Measurements from ENCODE around the gene NHLRC1.

Gene NHLRC1

DNA sequence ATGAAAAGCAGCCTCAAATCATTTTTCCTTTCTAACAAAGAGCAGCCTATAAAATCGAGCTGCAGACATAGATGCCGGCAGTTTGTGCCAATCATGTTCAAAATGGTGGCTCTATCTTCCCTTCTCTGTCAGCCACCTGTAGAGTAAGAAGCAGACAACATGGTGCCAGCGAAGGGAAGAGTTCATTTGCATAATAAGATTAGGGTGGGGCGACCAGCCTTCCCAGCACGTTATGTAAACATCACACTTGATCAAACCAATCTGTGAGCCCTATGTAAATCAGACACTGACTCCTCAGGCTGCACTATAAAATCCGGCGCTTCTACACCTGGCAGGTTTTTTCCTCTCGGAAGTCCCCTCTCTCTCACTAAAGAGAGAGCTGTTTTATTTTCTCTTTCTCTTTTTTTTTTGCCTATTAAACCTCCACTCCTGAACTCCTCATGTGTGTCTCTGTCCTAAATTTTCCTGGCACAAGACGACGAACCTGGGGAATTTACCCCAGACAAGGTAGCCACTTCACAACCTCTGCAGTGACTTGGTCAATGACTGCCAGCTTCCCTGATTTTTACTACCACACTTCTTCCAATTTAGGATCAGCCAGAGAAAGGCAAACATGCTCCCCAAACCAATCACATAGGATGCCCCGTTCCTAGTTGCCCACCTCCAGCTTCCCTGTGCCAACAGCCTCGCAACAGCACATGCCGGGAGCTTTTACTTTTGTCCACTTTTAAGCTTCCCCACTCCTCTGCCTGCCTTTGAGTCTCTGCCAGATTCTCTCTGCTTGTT is 19.5 kb upstream of the NHLRC1 start:
- no peaks in the 10 kb centered on the region for H3K9me3 ChIP-seq (ENCODE audit: control insufficient read depth in 2 of 2, low read length in 2 of 2)
- H3K36me3 ChIP-seq (ENCODE audit: control insufficient read depth in 2 of 2, insufficient read depth in 2 of 2, low read length in 2 of 2): peaks cover 16 to 35% of the 10 kb centered on the region in 2 donors
- H3K27ac ChIP-seq (ENCODE audit: low read depth in 2 of 2, low read length in 2 of 2): no peak overlapping the region

DNA sequence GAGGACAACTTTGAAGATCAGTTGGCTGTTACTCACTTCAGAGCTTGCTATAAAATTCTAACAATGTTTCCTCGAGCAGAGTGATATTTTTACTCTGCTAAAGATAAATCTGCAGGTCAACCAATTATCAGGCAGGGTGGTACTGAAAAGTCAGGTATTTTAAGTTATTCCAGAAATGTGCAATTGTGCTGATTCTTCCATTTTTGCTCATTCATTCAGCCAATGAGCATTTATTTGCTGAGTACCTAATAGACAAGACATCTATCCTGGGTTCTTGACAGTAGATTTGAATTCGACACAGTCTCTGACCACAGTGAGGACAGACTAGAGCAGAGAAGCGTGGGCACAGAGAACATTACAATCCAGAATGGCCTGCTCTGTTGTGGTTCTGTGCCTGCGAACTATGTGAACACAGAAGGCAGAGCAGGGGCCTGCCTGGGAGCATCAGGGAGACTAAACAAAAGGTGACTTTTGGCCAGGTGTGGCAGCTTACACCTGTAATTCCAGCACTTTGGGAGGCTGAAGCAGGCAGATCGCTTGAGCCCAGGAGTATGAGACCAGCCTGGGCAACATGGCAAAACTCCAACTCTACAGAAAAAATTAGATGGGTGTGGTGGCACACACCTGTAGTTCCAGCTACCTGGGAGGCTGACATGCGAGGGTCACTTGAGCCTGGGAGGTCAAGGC is 17.6 kb upstream of the NHLRC1 start:
- Histone ChIP-seq H3K4me1 (ENCODE audit: control insufficient read depth in 2 of 2, insufficient read depth in 2 of 2, low read length in 2 of 2) (peaks cover 4 to 8% of the 10 kb centered on the region in 2 donors), H3K36me3 (ENCODE audit: control insufficient read depth in 2 of 2, insufficient read depth in 2 of 2, low read length in 2 of 2) (peaks cover 16 to 38% of the 10 kb centered on the region in 2 donors), H3K9ac (ENCODE audit: low read depth in 1 of 2, low read length in 2 of 2) (no peak overlapping the region), H3K4me3 (ENCODE audit: low read length in 2 of 2) (no peak overlapping the region), H3K9me3 (ENCODE audit: control insufficient read depth in 2 of 2, low read length in 2 of 2) (no peaks in the 10 kb centered on the region), H3K27ac (ENCODE audit: low read depth in 2 of 2, low read length in 2 of 2) (peak overlapping the region; percentile 53 to 54), H3K27me3 (ENCODE audit: control insufficient read depth in 2 of 2, insufficient read depth in 2 of 2, low read length in 2 of 2) (no peaks in the 10 kb centered on the region)

More for the DNA sequence above, 19.5 kb upstream of the NHLRC1 start:
- no peaks in the 10 kb centered on the region for H3K27me3 ChIP-seq (ENCODE audit: control insufficient read depth in 2 of 2, insufficient read depth in 2 of 2, low read length in 2 of 2)
- H3K4me1 ChIP-seq (ENCODE audit: control insufficient read depth in 2 of 2, insufficient read depth in 2 of 2, low read length in 2 of 2): peaks cover 4 to 12% of the 10 kb centered on the region in 2 donors
- H3K9ac ChIP-seq (ENCODE audit: low read depth in 1 of 2, low read length in 2 of 2): no peak overlapping the region
- no peak overlapping the region for H3K4me3 ChIP-seq (ENCODE audit: low read length in 2 of 2)

DNA sequence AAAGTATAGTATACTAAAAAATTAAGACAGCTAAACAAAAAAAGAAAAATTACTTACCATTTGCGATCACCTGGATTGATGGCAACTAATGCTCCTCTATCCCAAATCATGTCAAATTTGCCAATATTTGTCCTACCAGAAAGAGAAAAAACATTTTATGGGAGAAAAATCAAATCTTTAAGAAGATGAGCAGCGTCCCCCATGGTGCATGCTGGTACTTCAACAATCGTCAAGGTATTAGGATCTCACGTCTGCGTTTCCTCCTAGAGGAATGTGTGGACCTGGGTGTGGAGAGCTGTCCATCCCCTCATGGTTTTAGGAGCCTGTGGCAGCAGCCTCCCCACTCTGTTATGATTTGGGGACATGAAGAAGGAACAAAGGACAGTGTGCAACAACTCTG is 16.4 kb upstream of the NHLRC1 start:
- no peak overlapping the region for H3K4me3 ChIP-seq (ENCODE audit: low read length in 2 of 2)
- H3K9me3 ChIP-seq (ENCODE audit: control insufficient read depth in 2 of 2, low read length in 2 of 2): no peaks in the 10 kb centered on the region
- H3K27ac ChIP-seq (ENCODE audit: low read depth in 2 of 2, low read length in 2 of 2): no peak overlapping the region
- H3K4me1 ChIP-seq (ENCODE audit: control insufficient read depth in 2 of 2, insufficient read depth in 2 of 2, low read length in 2 of 2): peaks cover 4 to 8% of the 10 kb centered on the region in 2 donors
- H3K27me3 ChIP-seq (ENCODE audit: control insufficient read depth in 2 of 2, insufficient read depth in 2 of 2, low read length in 2 of 2): no peaks in the 10 kb centered on the region
- H3K9ac ChIP-seq (ENCODE audit: low read depth in 1 of 2, low read length in 2 of 2): no peak overlapping the region
- peaks cover 22 to 50% of the 10 kb centered on the region in 2 donors for H3K36me3 ChIP-seq (ENCODE audit: control insufficient read depth in 2 of 2, insufficient read depth in 2 of 2, low read length in 2 of 2)

DNA sequence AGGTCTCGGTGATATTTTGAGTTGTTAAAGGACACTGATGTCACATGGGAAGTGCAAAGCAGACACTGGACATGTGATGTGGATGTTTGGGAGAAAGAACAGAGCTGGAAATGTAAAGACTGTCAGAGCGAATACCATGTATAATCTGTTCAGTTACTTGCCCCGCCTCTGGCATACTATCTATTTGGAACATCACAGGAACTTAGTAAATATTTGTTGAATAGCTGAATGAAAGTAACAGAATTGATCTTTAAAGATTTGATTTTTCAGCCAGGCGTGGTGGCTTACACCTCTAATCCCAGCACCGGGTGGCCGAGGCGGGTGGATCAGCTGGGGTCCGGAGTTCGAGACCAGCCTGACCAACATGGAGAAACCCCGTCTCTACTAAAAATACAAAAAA is 13.8 kb upstream of the NHLRC1 start:
- peaks cover 4 to 8% of the 10 kb centered on the region in 2 donors for H3K4me1 ChIP-seq (ENCODE audit: control insufficient read depth in 2 of 2, insufficient read depth in 2 of 2, low read length in 2 of 2)
- H3K9ac ChIP-seq (ENCODE audit: low read depth in 1 of 2, low read length in 2 of 2): no peak overlapping the region
- H3K9me3 ChIP-seq (ENCODE audit: control insufficient read depth in 2 of 2, low read length in 2 of 2): no peaks in the 10 kb centered on the region
- H3K36me3 ChIP-seq (ENCODE audit: control insufficient read depth in 2 of 2, insufficient read depth in 2 of 2, low read length in 2 of 2): peaks cover 20 to 48% of the 10 kb centered on the region in 2 donors
- H3K27me3 ChIP-seq (ENCODE audit: control insufficient read depth in 2 of 2, insufficient read depth in 2 of 2, low read length in 2 of 2): no peaks in the 10 kb centered on the region
- H3K27ac ChIP-seq (ENCODE audit: low read depth in 2 of 2, low read length in 2 of 2): no peak overlapping the region
- H3K4me3 ChIP-seq (ENCODE audit: low read length in 2 of 2): no peak overlapping the region

DNA sequence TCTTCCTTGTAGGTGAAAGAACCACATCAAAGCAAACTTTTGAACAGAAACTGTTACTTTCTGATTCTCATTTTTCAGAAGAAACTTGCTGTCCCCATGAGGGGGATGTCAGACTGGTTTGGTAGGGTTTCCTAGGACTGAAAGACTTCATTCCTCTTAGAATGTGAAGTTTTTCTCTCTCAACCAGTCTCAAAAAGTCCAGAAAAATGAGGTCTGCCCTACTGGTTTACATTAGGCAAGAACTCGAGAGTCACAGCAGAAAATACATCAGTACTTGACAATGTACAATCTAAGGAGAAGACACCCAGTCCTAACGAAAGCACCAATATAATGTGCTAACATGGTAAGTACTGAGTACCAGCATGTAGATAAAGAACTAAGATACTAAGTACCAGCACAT is 12.7 kb upstream of the NHLRC1 start:
- H3K36me3 ChIP-seq (ENCODE audit: control insufficient read depth in 2 of 2, insufficient read depth in 2 of 2, low read length in 2 of 2): peaks cover 20 to 45% of the 10 kb centered on the region in 2 donors
- H3K27me3 ChIP-seq (ENCODE audit: control insufficient read depth in 2 of 2, insufficient read depth in 2 of 2, low read length in 2 of 2): no peaks in the 10 kb centered on the region
- H3K9me3 ChIP-seq (ENCODE audit: control insufficient read depth in 2 of 2, low read length in 2 of 2): no peaks in the 10 kb centered on the region
- no peak overlapping the region for H3K27ac ChIP-seq (ENCODE audit: low read depth in 2 of 2, low read length in 2 of 2)
- no peak overlapping the region for H3K9ac ChIP-seq (ENCODE audit: low read depth in 1 of 2, low read length in 2 of 2)
- peaks cover 2 to 3% of the 10 kb centered on the region in 2 donors for H3K4me1 ChIP-seq (ENCODE audit: control insufficient read depth in 2 of 2, insufficient read depth in 2 of 2, low read length in 2 of 2)
- H3K4me3 ChIP-seq (ENCODE audit: low read length in 2 of 2): no peak overlapping the region

DNA sequence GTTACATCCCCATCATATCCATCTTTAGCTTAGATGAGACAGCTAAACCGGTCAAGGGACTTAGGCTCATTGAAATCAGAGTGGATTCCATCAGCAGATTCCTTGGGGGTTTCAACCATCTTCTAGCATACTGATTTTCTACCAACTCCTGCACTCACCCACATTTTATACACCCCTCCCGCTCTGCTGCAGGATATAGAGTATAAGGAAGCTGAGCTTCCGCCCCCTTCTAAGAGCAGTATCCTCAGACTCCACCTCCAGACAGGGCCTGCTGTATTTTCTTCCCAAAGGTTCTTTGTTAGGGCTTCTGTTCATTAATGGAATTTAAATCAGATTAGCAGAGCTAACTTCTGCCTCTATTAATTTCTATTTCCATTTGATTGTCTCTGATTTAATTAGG is 9.9 kb upstream of the NHLRC1 start:
- Histone ChIP-seq H3K36me3 (ENCODE audit: control insufficient read depth in 2 of 2, insufficient read depth in 2 of 2, low read length in 2 of 2) (peaks cover 12 to 42% of the 10 kb centered on the region in 2 donors), H3K9me3 (ENCODE audit: control insufficient read depth in 2 of 2, low read length in 2 of 2) (no peaks in the 10 kb centered on the region), H3K27ac (ENCODE audit: low read depth in 2 of 2, low read length in 2 of 2) (no peak overlapping the region), H3K27me3 (ENCODE audit: control insufficient read depth in 2 of 2, insufficient read depth in 2 of 2, low read length in 2 of 2) (no peaks in the 10 kb centered on the region), H3K4me1 (ENCODE audit: control insufficient read depth in 2 of 2, insufficient read depth in 2 of 2, low read length in 2 of 2) (no peaks in the 10 kb centered on the region), H3K9ac (ENCODE audit: low read depth in 1 of 2, low read length in 2 of 2) (no peak overlapping the region), H3K4me3 (ENCODE audit: low read length in 2 of 2) (no peak overlapping the region)

DNA sequence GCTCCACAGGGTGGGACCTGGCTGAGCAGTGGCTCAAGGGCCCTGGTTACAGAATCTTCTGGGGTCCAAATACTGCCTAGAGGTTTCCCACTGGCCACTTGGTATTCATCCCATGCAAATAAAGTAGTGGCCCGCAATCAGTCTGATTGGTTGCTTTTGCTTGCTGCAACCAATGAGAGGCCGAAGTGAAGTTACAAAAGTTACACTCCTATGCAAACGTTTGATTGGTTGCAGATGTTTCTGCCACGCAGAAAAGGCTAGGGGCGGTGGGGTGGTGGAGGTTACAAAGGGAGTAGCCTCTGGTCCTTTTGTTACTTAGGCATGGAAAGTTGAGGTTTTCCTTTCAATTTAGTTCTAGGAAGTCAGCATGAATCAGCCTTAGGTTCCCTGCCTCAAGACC is 3.6 kb upstream of the NHLRC1 start:
- no peaks in the 10 kb centered on the region for H3K27me3 ChIP-seq (ENCODE audit: control insufficient read depth in 2 of 2, insufficient read depth in 2 of 2, low read length in 2 of 2)
- H3K4me3 ChIP-seq (ENCODE audit: low read length in 2 of 2): no peak overlapping the region
- H3K36me3 ChIP-seq (ENCODE audit: control insufficient read depth in 2 of 2, insufficient read depth in 2 of 2, low read length in 2 of 2): peaks cover 0 to 12% of the 10 kb centered on the region in 2 donors
- peaks cover 2 to 5% of the 10 kb centered on the region in 2 donors for H3K4me1 ChIP-seq (ENCODE audit: control insufficient read depth in 2 of 2, insufficient read depth in 2 of 2, low read length in 2 of 2)
- H3K9ac ChIP-seq (ENCODE audit: low read depth in 1 of 2, low read length in 2 of 2): no peak overlapping the region
- no peaks in the 10 kb centered on the region for H3K9me3 ChIP-seq (ENCODE audit: control insufficient read depth in 2 of 2, low read length in 2 of 2)
- no peak overlapping the region for H3K27ac ChIP-seq (ENCODE audit: low read depth in 2 of 2, low read length in 2 of 2)

DNA sequence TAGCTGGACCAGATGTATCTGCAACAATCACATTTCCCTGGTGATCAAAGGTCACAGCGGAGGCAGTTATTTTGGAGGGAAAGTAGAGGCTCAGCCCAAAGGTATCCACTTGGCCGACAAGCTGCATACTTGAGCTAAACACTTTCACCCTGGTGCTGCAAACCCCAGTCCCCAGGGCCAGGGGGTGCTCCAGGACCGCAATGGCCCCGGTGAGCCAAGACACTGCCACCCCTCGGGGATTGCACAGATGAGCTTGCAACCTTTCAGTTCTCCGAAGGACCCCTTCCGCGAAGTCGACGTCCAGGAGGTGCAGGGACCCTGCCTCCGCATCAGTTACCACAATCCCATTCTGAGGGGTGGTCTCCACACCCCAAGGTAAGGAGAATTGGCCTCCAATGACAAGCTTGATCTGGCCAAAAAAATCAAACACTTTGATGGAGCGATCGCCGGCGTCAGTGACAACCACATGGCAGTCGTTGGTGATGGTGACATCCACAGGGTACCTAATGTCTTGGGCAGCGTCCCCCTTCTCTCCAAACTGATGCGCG is 823 bp downstream of the NHLRC1 start:
- Histone ChIP-seq H3K27me3 (ENCODE audit: control insufficient read depth in 2 of 2, insufficient read depth in 2 of 2, low read length in 2 of 2) (no peaks in the 10 kb centered on the region), H3K9me3 (ENCODE audit: control insufficient read depth in 2 of 2, low read length in 2 of 2) (no peaks in the 10 kb centered on the region), H3K36me3 (ENCODE audit: control insufficient read depth in 2 of 2, insufficient read depth in 2 of 2, low read length in 2 of 2) (no peaks in the 10 kb centered on the region), H3K27ac (ENCODE audit: low read depth in 2 of 2, low read length in 2 of 2) (no peak overlapping the region), H3K9ac (ENCODE audit: low read depth in 1 of 2, low read length in 2 of 2) (no peak overlapping the region), H3K4me3 (ENCODE audit: low read length in 2 of 2) (peak overlapping the region in 1 of 2 donors; percentile 77), H3K4me1 (ENCODE audit: control insufficient read depth in 2 of 2, insufficient read depth in 2 of 2, low read length in 2 of 2) (peaks cover 5% of the 10 kb centered on the region in 2 donors)

DNA sequence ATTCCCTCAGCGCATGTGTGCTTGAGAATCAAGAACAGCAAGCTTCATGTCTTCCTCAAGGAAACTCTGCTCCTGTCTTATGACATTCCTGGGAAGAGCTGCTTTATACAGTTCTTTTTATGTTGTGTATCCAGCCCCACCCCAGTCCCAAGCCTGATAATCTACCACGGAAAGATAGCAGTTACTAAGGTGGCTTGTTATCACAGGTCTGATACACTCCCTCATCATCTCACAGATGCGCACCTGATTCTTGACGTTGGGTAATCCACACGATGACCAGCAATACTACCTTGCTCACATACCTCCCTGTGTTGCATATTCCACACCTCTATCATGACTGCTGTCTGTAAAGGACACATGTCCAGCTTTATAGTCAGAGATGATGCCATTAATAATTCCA is 3.2 kb downstream of the NHLRC1 start:
- Histone ChIP-seq H3K36me3 (ENCODE audit: control insufficient read depth in 2 of 2, insufficient read depth in 2 of 2, low read length in 2 of 2) (no peaks in the 10 kb centered on the region), H3K4me1 (ENCODE audit: control insufficient read depth in 2 of 2, insufficient read depth in 2 of 2, low read length in 2 of 2) (peaks cover 5% of the 10 kb centered on the region in 2 donors), H3K27me3 (ENCODE audit: control insufficient read depth in 2 of 2, insufficient read depth in 2 of 2, low read length in 2 of 2) (no peaks in the 10 kb centered on the region), H3K9me3 (ENCODE audit: control insufficient read depth in 2 of 2, low read length in 2 of 2) (no peaks in the 10 kb centered on the region), H3K4me3 (ENCODE audit: low read length in 2 of 2) (no peak overlapping the region), H3K9ac (ENCODE audit: low read depth in 1 of 2, low read length in 2 of 2) (no peak overlapping the region), H3K27ac (ENCODE audit: low read depth in 2 of 2, low read length in 2 of 2) (peak overlapping the region in 1 of 2 donors; percentile 56)

DNA sequence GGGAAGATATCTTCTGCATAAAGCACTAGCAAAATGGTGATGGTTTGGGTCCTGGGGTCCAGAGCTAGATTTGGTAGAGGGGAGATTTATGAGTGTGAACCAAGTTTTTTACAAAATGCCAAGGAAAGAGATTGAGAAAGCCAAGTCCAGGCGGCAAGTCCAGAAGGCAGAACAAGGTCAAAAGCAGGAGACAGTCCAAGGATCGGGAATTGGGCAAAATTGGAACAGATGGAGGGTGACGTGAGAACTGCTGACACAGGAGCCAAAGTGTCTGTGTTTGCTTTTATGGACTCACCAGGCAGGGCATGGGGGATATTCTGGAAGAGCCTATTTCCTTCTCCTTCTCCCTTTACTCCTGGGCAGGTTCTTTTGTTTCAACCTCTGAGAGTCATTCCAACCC is 4.1 kb downstream of the NHLRC1 start:
- Histone ChIP-seq H3K27me3 (ENCODE audit: control insufficient read depth in 2 of 2, insufficient read depth in 2 of 2, low read length in 2 of 2) (no peaks in the 10 kb centered on the region), H3K9me3 (ENCODE audit: control insufficient read depth in 2 of 2, low read length in 2 of 2) (no peaks in the 10 kb centered on the region), H3K36me3 (ENCODE audit: control insufficient read depth in 2 of 2, insufficient read depth in 2 of 2, low read length in 2 of 2) (no peaks in the 10 kb centered on the region), H3K27ac (ENCODE audit: low read depth in 2 of 2, low read length in 2 of 2) (no peak overlapping the region), H3K4me3 (ENCODE audit: low read length in 2 of 2) (no peak overlapping the region), H3K4me1 (ENCODE audit: control insufficient read depth in 2 of 2, insufficient read depth in 2 of 2, low read length in 2 of 2) (peaks cover 5% of the 10 kb centered on the region in 2 donors), H3K9ac (ENCODE audit: low read depth in 1 of 2, low read length in 2 of 2) (no peak overlapping the region)
